IgD-negative memory B cell (primary cell): ENCODE data around the gene ARHGAP29. TPM values are rescaled to one million over a fixed set of nuclear protein-coding genes. Genes with fewer than 3 reads are reported as not detected.
"Not testable (repeated sequence)": the region's sequence is repeated elsewhere in the genome, so short reads cannot be mapped to it uniquely, and the experiment has no call there.

Experiments used
- H3K27ac Mint-ChIP-seq, 3 donors: one replicate each; pipeline ENCODE4 v1.8.0; 2020 to 2022; ENCODE audit warnings: mild to moderate bottlenecking in 3 of 3, mixed read lengths in 3 of 3, moderate library complexity in 1 of 3
- H3K27me3 Mint-ChIP-seq: one replicate; pipeline ENCODE4 v1.8.0; 2021; ENCODE audit warnings: mixed read lengths
- H3K36me3 Mint-ChIP-seq: one replicate; pipeline ENCODE4 v1.8.0; 2020; ENCODE audit warnings: mild to moderate bottlenecking, mixed read lengths
- H3K4me1 Mint-ChIP-seq, 3 donors: one replicate each; pipeline ENCODE4 v1.8.0; 2020 to 2022; ENCODE audit warnings: mixed read lengths in 3 of 3, mild to moderate bottlenecking in 1 of 3
- H3K4me3 Mint-ChIP-seq, 4 donors: one replicate each; pipeline ENCODE4 v1.8.0; 2020 to 2022; ENCODE audit warnings: mild to moderate bottlenecking in 4 of 4, mixed read lengths in 4 of 4, moderate library complexity in 3 of 4
- H3K9me3 Mint-ChIP-seq, 3 donors: one replicate each; pipeline ENCODE4 v1.8.0; 2020 to 2021; ENCODE audit warnings: mixed read lengths in 3 of 3, mild to moderate bottlenecking in 1 of 3
- polyA plus RNA-seq: library from polyadenylated mRNA; unstranded; fragments of 300-500 nt; fragmentation: Illumina TruSeq; gene quantifications from one replicate; pipeline ENCODE4 v1.2.3, GENCODE V29; 2021

ARHGAP29 gene
- polyA plus RNA-seq, 1 donor from 2014 or later = not detected

- Mint-ChIP-seq H3K36me3 (peaks cover 1% of the 10 kb centered on the region), H3K4me3 (no peak overlapping the region), H3K27ac (no peak overlapping the region), H3K27me3 (peaks cover 3% of the 10 kb centered on the region), H3K9me3 (peaks cover 0 to 3% (median 0%) of the 10 kb centered on the region in 3 donors), H3K4me1 (no peaks in the 10 kb centered on the region)
These were observed 46.2 kb downstream of the ARHGAP29 start for GRCh38 chr1:94191216-94191615.

GRCh38 chr1:94186946-94187345 lies 50.4 kb downstream of the ARHGAP29 start:
- H3K9me3 Mint-ChIP-seq = peaks cover 0 to 3% (median 0%) of the 10 kb centered on the region in 3 donors
- no peaks in the 10 kb centered on the region for H3K36me3 Mint-ChIP-seq
- H3K27ac Mint-ChIP-seq = no peak overlapping the region
- H3K27me3 Mint-ChIP-seq = peaks cover 3% of the 10 kb centered on the region
- no peaks in the 10 kb centered on the region for H3K4me1 Mint-ChIP-seq
- no peak overlapping the region for H3K4me3 Mint-ChIP-seq

- no peaks in the 10 kb centered on the region for H3K36me3 Mint-ChIP-seq
- H3K27ac Mint-ChIP-seq = no peak overlapping the region
- H3K4me1 Mint-ChIP-seq = no peaks in the 10 kb centered on the region
- no peaks in the 10 kb centered on the region for H3K9me3 Mint-ChIP-seq
- no peaks in the 10 kb centered on the region for H3K27me3 Mint-ChIP-seq
- H3K4me3 Mint-ChIP-seq = no peak overlapping the region
These were observed 54.1 kb downstream of the ARHGAP29 start for GRCh38 chr1:94183197-94183815.

GRCh38 chr1:94182191-94182590 lies 55.2 kb downstream of the ARHGAP29 start:
- Mint-ChIP-seq H3K4me1 (no peaks in the 10 kb centered on the region), H3K27ac (peak overlapping the region in 1 of 3 donors; percentile 79), H3K4me3 (no peak overlapping the region), H3K36me3 (no peaks in the 10 kb centered on the region), H3K27me3 (no peaks in the 10 kb centered on the region), H3K9me3 (no peaks in the 10 kb centered on the region)

- H3K4me1 Mint-ChIP-seq = no peaks in the 10 kb centered on the region
- no peaks in the 10 kb centered on the region for H3K27me3 Mint-ChIP-seq
- H3K9me3 Mint-ChIP-seq = no peaks in the 10 kb centered on the region
- no peaks in the 10 kb centered on the region for H3K36me3 Mint-ChIP-seq
- H3K27ac Mint-ChIP-seq = no peak overlapping the region
- H3K4me3 Mint-ChIP-seq = no peak overlapping the region
These were observed 56.7 kb downstream of the ARHGAP29 start for GRCh38 chr1:94180650-94181049.

- Mint-ChIP-seq H3K27ac (no peak overlapping the region), H3K9me3 (peaks cover 0 to 3% (median 0%) of the 10 kb centered on the region in 3 donors), H3K4me1 (no peaks in the 10 kb centered on the region), H3K36me3 (no peaks in the 10 kb centered on the region), H3K4me3 (no peak overlapping the region), H3K27me3 (peaks cover 7% of the 10 kb centered on the region)
These were observed 58.5 kb downstream of the ARHGAP29 start for GRCh38 chr1:94178901-94179300.

- no peaks in the 10 kb centered on the region for H3K36me3 Mint-ChIP-seq
- peaks cover 2% of the 10 kb centered on the region for H3K27me3 Mint-ChIP-seq
- H3K4me3 Mint-ChIP-seq = no peak overlapping the region
- H3K4me1 Mint-ChIP-seq = no peaks in the 10 kb centered on the region
- peaks cover 0 to 1% (median 0%) of the 10 kb centered on the region in 3 donors for H3K9me3 Mint-ChIP-seq
- no peak overlapping the region for H3K27ac Mint-ChIP-seq
These were observed 68.3 kb downstream of the ARHGAP29 start for GRCh38 chr1:94169126-94169525.

GRCh38 chr1:94165843-94166242 lies 71.5 kb downstream of the ARHGAP29 start:
- Mint-ChIP-seq H3K4me3 (no peak overlapping the region), H3K27me3 (peaks cover 7% of the 10 kb centered on the region), H3K9me3 (peaks cover 0 to 3% (median 2%) of the 10 kb centered on the region in 3 donors), H3K27ac (no peak overlapping the region), H3K36me3 (no peaks in the 10 kb centered on the region), H3K4me1 (no peaks in the 10 kb centered on the region)

GRCh38 chr1:94164885-94165284 lies 72.5 kb downstream of the ARHGAP29 start:
- H3K27me3 Mint-ChIP-seq, H3K9me3 Mint-ChIP-seq, H3K4me3 Mint-ChIP-seq, H3K36me3 Mint-ChIP-seq, H3K4me1 Mint-ChIP-seq, H3K27ac Mint-ChIP-seq: not testable (repeated sequence)

GRCh38 chr1:94164121-94164520 lies 73.3 kb downstream of the ARHGAP29 start:
- H3K9me3 Mint-ChIP-seq, H3K27me3 Mint-ChIP-seq, H3K36me3 Mint-ChIP-seq, H3K27ac Mint-ChIP-seq, H3K4me1 Mint-ChIP-seq: not testable (repeated sequence)
- peak overlapping the region in 1 of 4 donors; percentile 39 for H3K4me3 Mint-ChIP-seq

GRCh38 chr1:94163249-94163648 lies 74.1 kb downstream of the ARHGAP29 start:
- not testable (repeated sequence) for H3K36me3 Mint-ChIP-seq, H3K4me1 Mint-ChIP-seq, H3K27ac Mint-ChIP-seq, H3K9me3 Mint-ChIP-seq, H3K27me3 Mint-ChIP-seq, H3K4me3 Mint-ChIP-seq

GRCh38 chr1:94160811-94161210 lies 76.6 kb downstream of the ARHGAP29 start:
- Mint-ChIP-seq H3K4me3 (no peak overlapping the region), H3K27ac (no peak overlapping the region), H3K9me3 (peaks cover 2 to 5% (median 3%) of the 10 kb centered on the region in 3 donors), H3K4me1 (no peaks in the 10 kb centered on the region), H3K27me3 (peaks cover 5% of the 10 kb centered on the region), H3K36me3 (no peaks in the 10 kb centered on the region)

GRCh38 chr1:94156096-94156625 lies 81.2 kb downstream of the ARHGAP29 start:
- no peaks in the 10 kb centered on the region for H3K27me3 Mint-ChIP-seq
- no peak overlapping the region for H3K27ac Mint-ChIP-seq
- H3K4me1 Mint-ChIP-seq = no peaks in the 10 kb centered on the region
- H3K36me3 Mint-ChIP-seq = peaks cover 2% of the 10 kb centered on the region
- H3K4me3 Mint-ChIP-seq = no peak overlapping the region
- H3K9me3 Mint-ChIP-seq = peaks cover 0 to 3% (median 2%) of the 10 kb centered on the region in 3 donors

GRCh38 chr1:94154989-94155388 lies 82.4 kb downstream of the ARHGAP29 start:
- Mint-ChIP-seq H3K4me1 (no peaks in the 10 kb centered on the region), H3K36me3 (peaks cover 2% of the 10 kb centered on the region), H3K27ac (no peak overlapping the region)

GRCh38 chr1:94153133-94153532 lies 84.3 kb downstream of the ARHGAP29 start:
- no peaks in the 10 kb centered on the region for H3K9me3 Mint-ChIP-seq
- no peaks in the 10 kb centered on the region for H3K4me1 Mint-ChIP-seq
- H3K4me3 Mint-ChIP-seq = no peak overlapping the region
- H3K36me3 Mint-ChIP-seq = peaks cover 2% of the 10 kb centered on the region
- H3K27me3 Mint-ChIP-seq = no peaks in the 10 kb centered on the region
- no peak overlapping the region for H3K27ac Mint-ChIP-seq

More at GRCh38 chr1:94154989-94155388, 82.4 kb downstream of the ARHGAP29 start:
- Mint-ChIP-seq H3K4me3 (no peak overlapping the region), H3K9me3 (peaks cover 0 to 3% (median 0%) of the 10 kb centered on the region in 3 donors), H3K27me3 (no peaks in the 10 kb centered on the region)

GRCh38 chr1:94149166-94149565 lies 88.2 kb downstream of the ARHGAP29 start:
- H3K4me3 Mint-ChIP-seq, H3K27ac Mint-ChIP-seq, H3K27me3 Mint-ChIP-seq, H3K36me3 Mint-ChIP-seq, H3K4me1 Mint-ChIP-seq, H3K9me3 Mint-ChIP-seq: not testable (repeated sequence)
